ENCODE data around the gene IL1RAPL1.

DNA sequence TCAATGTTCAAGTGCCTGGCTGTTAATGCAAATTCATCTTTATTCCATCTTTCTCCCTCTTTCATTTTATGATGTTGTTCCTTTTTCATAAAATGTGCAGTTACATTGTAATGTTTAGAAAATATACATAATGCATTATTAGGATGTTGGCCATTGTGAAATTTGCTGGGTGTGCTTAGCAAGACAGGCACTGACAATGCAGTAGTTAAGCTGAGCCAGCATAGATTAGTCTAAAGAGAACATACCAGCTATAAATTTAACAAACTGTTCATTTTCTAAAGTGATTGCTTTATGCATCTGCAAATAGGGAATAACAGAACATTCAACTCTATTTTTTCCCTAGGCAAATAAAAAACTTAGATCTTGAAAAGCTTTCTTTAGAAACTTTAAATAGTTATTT, 436.0 kb downstream of the IL1RAPL1 start:
- TF ChIP-seq, protein P1, sequence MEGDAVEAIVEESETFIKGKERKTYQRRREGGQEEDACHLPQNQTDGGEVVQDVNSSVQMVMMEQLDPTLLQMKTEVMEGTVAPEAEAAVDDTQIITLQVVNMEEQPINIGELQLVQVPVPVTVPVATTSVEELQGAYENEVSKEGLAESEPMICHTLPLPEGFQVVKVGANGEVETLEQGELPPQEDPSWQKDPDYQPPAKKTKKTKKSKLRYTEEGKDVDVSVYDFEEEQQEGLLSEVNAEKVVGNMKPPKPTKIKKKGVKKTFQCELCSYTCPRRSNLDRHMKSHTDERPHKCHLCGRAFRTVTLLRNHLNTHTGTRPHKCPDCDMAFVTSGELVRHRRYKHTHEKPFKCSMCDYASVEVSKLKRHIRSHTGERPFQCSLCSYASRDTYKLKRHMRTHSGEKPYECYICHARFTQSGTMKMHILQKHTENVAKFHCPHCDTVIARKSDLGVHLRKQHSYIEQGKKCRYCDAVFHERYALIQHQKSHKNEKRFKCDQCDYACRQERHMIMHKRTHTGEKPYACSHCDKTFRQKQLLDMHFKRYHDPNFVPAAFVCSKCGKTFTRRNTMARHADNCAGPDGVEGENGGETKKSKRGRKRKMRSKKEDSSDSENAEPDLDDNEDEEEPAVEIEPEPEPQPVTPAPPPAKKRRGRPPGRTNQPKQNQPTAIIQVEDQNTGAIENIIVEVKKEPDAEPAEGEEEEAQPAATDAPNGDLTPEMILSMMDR (conservative IDR thresholded peaks at IDR 0.05; ENCODE audit: low read length), result no peak
- no peak for TF ChIP-seq EZH2phosphoT487 (IDR thresholded peaks at IDR 0.05; ENCODE audit: borderline replicate concordance)
